GM23338 (cell line): ENCODE data around the gene CDC42EP5. TPM values are rescaled to one million over a fixed set of nuclear protein-coding genes. Genes with fewer than 3 reads are reported as not detected.

Source experiments
- ATAC-seq: fragments of 200-7000 bp; cut with Tn5 transposase; 3 replicates; pipeline ENCODE4 v1.9.1; 2020
- DNase-seq: peaks from one replicate; pipeline ENCODE4 v3.0.0-alpha.2; 2015; ENCODE audit warnings: low spot score
- H2AFZ ChIP-seq: fragments of 200-600 bp; sonication (generic); 2 replicates; pipeline ENCODE4 v1.8.0; 2016; ENCODE audit warnings: antibody characterized with exemption, mild to moderate bottlenecking, moderate library complexity
- H3F3A ChIP-seq: fragments of 200-600 bp; sonication (generic); replicated peaks from 2 replicates; pipeline ENCODE4 v1.8.0; 2017; ENCODE audit warnings: antibody characterized with exemption, mixed run types, low read depth
- H3K27ac ChIP-seq: fragments of 200-600 bp; sonication (generic); 2 replicates; pipeline ENCODE4 v1.6.1; 2016; ENCODE audit warnings: low read depth
- H3K27me3 ChIP-seq: fragments of 200-600 bp; sonication (generic); 2 replicates; pipeline ENCODE4 v1.8.0; 2016; ENCODE audit warnings: mild to moderate bottlenecking, mixed run types, moderate library complexity; ENCODE audit not compliant: insufficient read depth
- H3K36me3 ChIP-seq: fragments of 200-600 bp; sonication (generic); 2 replicates; pipeline ENCODE4 v1.8.0; 2016; ENCODE audit warnings: mild to moderate bottlenecking; ENCODE audit not compliant: insufficient read depth
- H3K4me1 ChIP-seq: fragments of 200-600 bp; sonication (generic); 2 replicates; pipeline ENCODE4 v1.8.0; 2016; ENCODE audit warnings: mild to moderate bottlenecking, moderate library complexity; ENCODE audit not compliant: insufficient read depth
- H3K4me2 ChIP-seq: fragments of 200-600 bp; sonication (generic); 2 replicates; pipeline ENCODE4 v1.7.1; 2017; ENCODE audit warnings: mixed run types
- H3K4me3 ChIP-seq: fragments of 200-600 bp; sonication (generic); 2 replicates; pipeline ENCODE4 v1.6.1; 2016; ENCODE audit warnings: mixed run types
- H3K79me2 ChIP-seq: fragments of 200-600 bp; sonication (generic); replicated peaks from 2 replicates; pipeline ENCODE4 v1.8.0; 2017; ENCODE audit warnings: mild to moderate bottlenecking; ENCODE audit not compliant: insufficient read depth
- H3K9me2 ChIP-seq: fragments of 200-600 bp; sonication (generic); 2 replicates; pipeline ENCODE4 v1.8.0; 2017; ENCODE audit not compliant: insufficient read depth
- H4K20me1 ChIP-seq: fragments of 200-600 bp; sonication (generic); replicated peaks from 2 replicates; pipeline ENCODE4 v1.8.0; 2017; ENCODE audit warnings: mild to moderate bottlenecking; ENCODE audit not compliant: insufficient read depth
- H3K27ac Mint-ChIP-seq: 2 replicates; pipeline ENCODE4 v1.8.0; 2020; ENCODE audit warnings: inconsistent platforms, mild to moderate bottlenecking, moderate library complexity, mixed read lengths
- H3K27me3 Mint-ChIP-seq: 3 replicates; pipeline ENCODE4 v1.8.0; 2022; ENCODE audit warnings: low read depth, mild to moderate bottlenecking, moderate library complexity, mixed read lengths, inconsistent platforms; ENCODE audit not compliant: insufficient read depth, poor library complexity
- H3K36me3 Mint-ChIP-seq: 3 replicates; pipeline ENCODE4 v1.8.0; 2021; ENCODE audit warnings: low read depth, mild to moderate bottlenecking, inconsistent platforms, moderate library complexity, mixed read lengths
- H3K4me1 Mint-ChIP-seq: 3 replicates; pipeline ENCODE4 v1.8.0; 2020; ENCODE audit warnings: mild to moderate bottlenecking, inconsistent platforms, mixed read lengths
- H3K4me3 Mint-ChIP-seq: 3 replicates; pipeline ENCODE4 v1.8.0; 2021; ENCODE audit warnings: moderate library complexity, mild to moderate bottlenecking, inconsistent platforms, mixed read lengths
- H3K9me3 Mint-ChIP-seq: 3 replicates; pipeline ENCODE4 v1.8.0; 2020; ENCODE audit warnings: moderate library complexity, mild to moderate bottlenecking, inconsistent platforms, mixed read lengths
- CREB1 ChIP-seq: fragments of 250-450 bp; sonication (Bioruptor Pico); IDR thresholded peaks from 2 replicates; pipeline ENCODE4 v1.5.0; 2020; ENCODE audit warnings: low read depth, mild to moderate bottlenecking, moderate library complexity
- EZH2 ChIP-seq: fragments of 200-600 bp; sonication (generic); IDR thresholded peaks from one replicate; pipeline ENCODE4 v1.8.0; 2017; ENCODE audit warnings: antibody characterized with exemption, mild to moderate bottlenecking, low read depth; ENCODE audit not compliant: unreplicated experiment
- EZH2phosphoT487 ChIP-seq: fragments of 200-600 bp; sonication (generic); IDR thresholded peaks from one replicate; pipeline ENCODE4 v1.8.1; 2018; ENCODE audit warnings: antibody characterized with exemption; ENCODE audit not compliant: unreplicated experiment
- JUNB ChIP-seq: IDR thresholded peaks from one replicate; pipeline ENCODE4 v1.6.1; 2016; ENCODE audit warnings: antibody characterized with exemption; ENCODE audit not compliant: unreplicated experiment
- NANOG ChIP-seq: IDR thresholded peaks from 2 replicates; pipeline ENCODE4 v1.6.1; 2016; ENCODE audit warnings: antibody characterized with exemption, borderline replicate concordance
- POLR2AphosphoS5 ChIP-seq: IDR thresholded peaks from 2 replicates; pipeline ENCODE4 v1.6.1; 2016; ENCODE audit warnings: antibody characterized with exemption, low read depth
- STAT1 ChIP-seq: IDR thresholded peaks from one replicate; pipeline ENCODE4 v1.6.1; 2016; ENCODE audit warnings: antibody characterized with exemption; ENCODE audit not compliant: unreplicated experiment
- ZNF114 ChIP-seq: fragments of 250-450 bp; sonication (Bioruptor Pico); IDR thresholded peaks from 2 replicates; pipeline ENCODE4 v1.5.0; 2020; ENCODE audit warnings: mild to moderate bottlenecking, moderate library complexity
- ZNF331 ChIP-seq: fragments of 250-450 bp; sonication (Bioruptor Pico); IDR thresholded peaks from 2 replicates; pipeline ENCODE4 v1.5.0; 2020; ENCODE audit warnings: low read depth, mild to moderate bottlenecking, moderate library complexity
- polyA plus RNA-seq: library from polyadenylated mRNA; unstranded; fragments of >200 nt; fragmentation: Nextera tagmentation; extraction: Ambion mirVana; gene quantifications from 2 replicates; pipeline ENCODE4 v1.2.1, GENCODE V29; 2016
- total RNA-seq: library from RNA; depleted of rRNA; stranded (reverse); fragments of >200 nt; shearing (Covaris generic); gene quantifications from 2 replicates; pipeline ENCODE4 v1.2.3, GENCODE V29; 2014
- TF ChIP-seq, protein P1 (sequence below), 2 experiments: fragments of 200-600 bp in 1 of 2; sonication (generic) in 1 of 2; conservative IDR thresholded peaks; 2 replicates each; pipeline versions ENCODE4 v1.5.1 to v1.6.1; 2016 to 2017; ENCODE audit warnings: antibody characterized with exemption in 2 of 2, low read depth in 2 of 2, mild to moderate bottlenecking in 2 of 2, moderate library complexity in 1 of 2
- TF ChIP-seq, protein P2 (sequence below): IDR thresholded peaks from 2 replicates; pipeline ENCODE4 v1.6.1; 2016; ENCODE audit warnings: antibody characterized with exemption
- TF ChIP-seq, protein P3 (sequence below): IDR thresholded peaks from one replicate; pipeline ENCODE4 v1.6.1; 2018; ENCODE audit warnings: antibody characterized with exemption; ENCODE audit not compliant: unreplicated experiment

The CDC42EP5 gene
- total and polyA plus RNA-seq, 2 experiments from 2014 or later = 1.4 to 3.4 TPM

DNA sequence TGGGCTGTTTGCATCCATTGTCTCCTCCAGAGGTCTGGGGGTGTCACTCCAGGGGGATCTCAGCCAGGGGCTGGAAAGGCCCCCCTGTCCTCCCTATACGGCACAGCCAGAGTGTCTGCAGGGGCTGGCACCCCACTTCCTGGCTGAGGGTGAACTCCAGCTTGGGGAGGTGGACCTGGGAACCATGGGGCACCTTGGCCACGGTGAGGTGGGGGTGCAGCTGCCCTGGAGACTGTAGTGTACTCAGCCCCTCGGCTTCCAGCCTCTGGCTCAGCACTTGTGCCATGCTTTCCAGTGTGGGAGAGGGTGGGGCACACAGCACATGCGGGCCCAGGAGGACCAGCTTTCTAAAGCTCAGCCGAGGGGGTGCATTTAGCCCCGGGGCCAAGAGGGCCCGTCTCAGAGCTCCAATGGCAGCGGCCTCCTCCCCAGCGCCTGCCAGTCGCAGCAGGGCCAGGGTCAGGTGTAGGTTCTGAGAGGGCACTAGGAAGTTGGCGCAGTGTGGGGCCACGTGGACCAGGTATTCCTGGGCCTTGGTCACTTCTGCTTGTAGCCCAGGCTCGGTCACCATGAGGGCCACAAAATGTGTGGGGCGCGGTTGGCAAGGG, 10.9 kb downstream of the CDC42EP5 start (continued):
- TF ChIP-seq, protein P1, sequence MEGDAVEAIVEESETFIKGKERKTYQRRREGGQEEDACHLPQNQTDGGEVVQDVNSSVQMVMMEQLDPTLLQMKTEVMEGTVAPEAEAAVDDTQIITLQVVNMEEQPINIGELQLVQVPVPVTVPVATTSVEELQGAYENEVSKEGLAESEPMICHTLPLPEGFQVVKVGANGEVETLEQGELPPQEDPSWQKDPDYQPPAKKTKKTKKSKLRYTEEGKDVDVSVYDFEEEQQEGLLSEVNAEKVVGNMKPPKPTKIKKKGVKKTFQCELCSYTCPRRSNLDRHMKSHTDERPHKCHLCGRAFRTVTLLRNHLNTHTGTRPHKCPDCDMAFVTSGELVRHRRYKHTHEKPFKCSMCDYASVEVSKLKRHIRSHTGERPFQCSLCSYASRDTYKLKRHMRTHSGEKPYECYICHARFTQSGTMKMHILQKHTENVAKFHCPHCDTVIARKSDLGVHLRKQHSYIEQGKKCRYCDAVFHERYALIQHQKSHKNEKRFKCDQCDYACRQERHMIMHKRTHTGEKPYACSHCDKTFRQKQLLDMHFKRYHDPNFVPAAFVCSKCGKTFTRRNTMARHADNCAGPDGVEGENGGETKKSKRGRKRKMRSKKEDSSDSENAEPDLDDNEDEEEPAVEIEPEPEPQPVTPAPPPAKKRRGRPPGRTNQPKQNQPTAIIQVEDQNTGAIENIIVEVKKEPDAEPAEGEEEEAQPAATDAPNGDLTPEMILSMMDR (conservative IDR thresholded peaks at IDR 0.05; ENCODE audit: low read depth in 2 of 2) = no peak
- TF ChIP-seq ZNF114 = no peak
- peak; percentile 19; the same call in 1 of the 2 replicates for TF ChIP-seq POLR2AphosphoS5

DNA sequence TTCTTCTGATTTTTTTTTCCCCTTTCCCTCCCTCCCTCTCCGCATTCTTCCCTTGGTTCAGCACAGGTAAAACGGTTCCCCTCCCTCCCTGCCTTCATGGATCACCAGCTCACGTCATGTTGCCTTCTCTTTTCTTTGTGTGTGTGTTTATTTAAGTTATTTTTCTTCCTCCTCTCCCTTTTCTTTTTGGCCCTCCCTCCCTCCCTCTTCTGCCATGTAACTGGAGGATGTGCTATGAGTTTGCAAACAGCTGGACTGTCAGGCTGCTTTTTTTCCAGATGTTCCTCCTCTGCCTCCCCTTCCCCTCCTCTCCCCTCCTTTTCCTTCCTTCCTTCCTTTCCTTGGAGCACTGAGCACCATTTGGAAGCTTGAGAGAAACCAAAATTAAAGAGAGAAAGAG, 11.5 kb downstream of the CDC42EP5 start:
- H3K27me3 ChIP-seq = peaks cover 13% of the 10 kb centered on the region
- no peak overlapping the region for H3K4me3 ChIP-seq
- no peaks in the 10 kb centered on the region; the same call in 1 of the 2 replicates for H3K79me2 ChIP-seq
- peaks cover 3% of the 10 kb centered on the region; the same call in 1 of the 2 replicates for H3K4me1 ChIP-seq
- peak overlapping the region; percentile 9; the same call in 1 of the 2 replicates for H3K27ac Mint-ChIP-seq
- no peak overlapping the region for H3K27ac ChIP-seq
- 0 out of 2 replicates have a peak overlapping the region, but pooled peaks have one; percentile 98 for H3K4me2 ChIP-seq
- peaks cover 5% of the 10 kb centered on the region; the same call in 1 of the 3 replicates for H3K9me3 Mint-ChIP-seq
- H3K27me3 Mint-ChIP-seq = peaks cover 32% of the 10 kb centered on the region
- H3F3A ChIP-seq = peaks cover 9% of the 10 kb centered on the region; the same call in 1 of the 2 replicates
- peaks cover 45% of the 10 kb centered on the region for H3K36me3 Mint-ChIP-seq
- H2AFZ ChIP-seq = no peak overlapping the region
- DNase-seq = no peak
- ATAC-seq = no peak
- H3K4me3 Mint-ChIP-seq = peak overlapping the region; percentile 12; the same call in 1 of the 3 replicates
- 0 out of 2 replicates have a peak, but pooled peaks cover 6% of the 10 kb centered on the region for H4K20me1 ChIP-seq
- peaks cover 15% of the 10 kb centered on the region; the same call in 2 of the 3 replicates for H3K4me1 Mint-ChIP-seq
- no peaks in the 10 kb centered on the region for H3K9me2 ChIP-seq
- peaks cover 14% of the 10 kb centered on the region for H3K36me3 ChIP-seq
- no peak for TF ChIP-seq EZH2
- TF ChIP-seq EZH2phosphoT487 = no peak
- TF ChIP-seq, protein P2, sequence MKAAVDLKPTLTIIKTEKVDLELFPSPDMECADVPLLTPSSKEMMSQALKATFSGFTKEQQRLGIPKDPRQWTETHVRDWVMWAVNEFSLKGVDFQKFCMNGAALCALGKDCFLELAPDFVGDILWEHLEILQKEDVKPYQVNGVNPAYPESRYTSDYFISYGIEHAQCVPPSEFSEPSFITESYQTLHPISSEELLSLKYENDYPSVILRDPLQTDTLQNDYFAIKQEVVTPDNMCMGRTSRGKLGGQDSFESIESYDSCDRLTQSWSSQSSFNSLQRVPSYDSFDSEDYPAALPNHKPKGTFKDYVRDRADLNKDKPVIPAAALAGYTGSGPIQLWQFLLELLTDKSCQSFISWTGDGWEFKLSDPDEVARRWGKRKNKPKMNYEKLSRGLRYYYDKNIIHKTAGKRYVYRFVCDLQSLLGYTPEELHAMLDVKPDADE = no peak
- TF ChIP-seq, protein P1 (conservative IDR thresholded peaks at IDR 0.05; ENCODE audit: low read depth in 2 of 2) = no peak
- TF ChIP-seq ZNF114 = no peak
- no peak; the same call in 1 of the 2 replicates for TF ChIP-seq POLR2AphosphoS5
- TF ChIP-seq ZNF331 (CRISPR knock-in tag) = no peak
- no peak for TF ChIP-seq JUNB
- TF ChIP-seq, protein P3, sequence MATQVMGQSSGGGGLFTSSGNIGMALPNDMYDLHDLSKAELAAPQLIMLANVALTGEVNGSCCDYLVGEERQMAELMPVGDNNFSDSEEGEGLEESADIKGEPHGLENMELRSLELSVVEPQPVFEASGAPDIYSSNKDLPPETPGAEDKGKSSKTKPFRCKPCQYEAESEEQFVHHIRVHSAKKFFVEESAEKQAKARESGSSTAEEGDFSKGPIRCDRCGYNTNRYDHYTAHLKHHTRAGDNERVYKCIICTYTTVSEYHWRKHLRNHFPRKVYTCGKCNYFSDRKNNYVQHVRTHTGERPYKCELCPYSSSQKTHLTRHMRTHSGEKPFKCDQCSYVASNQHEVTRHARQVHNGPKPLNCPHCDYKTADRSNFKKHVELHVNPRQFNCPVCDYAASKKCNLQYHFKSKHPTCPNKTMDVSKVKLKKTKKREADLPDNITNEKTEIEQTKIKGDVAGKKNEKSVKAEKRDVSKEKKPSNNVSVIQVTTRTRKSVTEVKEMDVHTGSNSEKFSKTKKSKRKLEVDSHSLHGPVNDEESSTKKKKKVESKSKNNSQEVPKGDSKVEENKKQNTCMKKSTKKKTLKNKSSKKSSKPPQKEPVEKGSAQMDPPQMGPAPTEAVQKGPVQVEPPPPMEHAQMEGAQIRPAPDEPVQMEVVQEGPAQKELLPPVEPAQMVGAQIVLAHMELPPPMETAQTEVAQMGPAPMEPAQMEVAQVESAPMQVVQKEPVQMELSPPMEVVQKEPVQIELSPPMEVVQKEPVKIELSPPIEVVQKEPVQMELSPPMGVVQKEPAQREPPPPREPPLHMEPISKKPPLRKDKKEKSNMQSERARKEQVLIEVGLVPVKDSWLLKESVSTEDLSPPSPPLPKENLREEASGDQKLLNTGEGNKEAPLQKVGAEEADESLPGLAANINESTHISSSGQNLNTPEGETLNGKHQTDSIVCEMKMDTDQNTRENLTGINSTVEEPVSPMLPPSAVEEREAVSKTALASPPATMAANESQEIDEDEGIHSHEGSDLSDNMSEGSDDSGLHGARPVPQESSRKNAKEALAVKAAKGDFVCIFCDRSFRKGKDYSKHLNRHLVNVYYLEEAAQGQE = no peak
- no peak for TF ChIP-seq STAT1
- no peak for TF ChIP-seq NANOG
- TF ChIP-seq CREB1 (CRISPR knock-in tag) = no peak
